H1 (cell line): ENCODE results near the gene HSD17B8. TPM values are rescaled to one million over a fixed set of nuclear protein-coding genes. Genes with fewer than 3 reads are reported as not detected.

Experiments
- CTCF ChIA-PET: fragments of 300-600 bp; sonication (Branson Sonifier 250); formaldehyde crosslinking; loops from one replicate; lab custom pipeline; 2021; ENCODE audit not compliant: partially characterized antibody; lab: Charles Lee
- POLR2A ChIA-PET: fragments of 300-600 bp; sonication (Branson Sonifier 250); formaldehyde crosslinking; loops from one replicate; lab custom pipeline; 2021; ENCODE audit warnings: inconsistent platforms; ENCODE audit not compliant: partially characterized antibody; lab: Charles Lee
- DNase-seq, 2 experiments: peaks; one replicate each; pipeline versions ENCODE4 v3.0.0 to v3.0.0-alpha.2; 2010 to 2022; ENCODE audit warnings: low spot score in 2 of 2, low read depth in 1 of 2, mixed read lengths in 1 of 2
- FAIRE-seq: peaks from 2 replicates; lab custom pipeline; 2011; peaks lifted over from hg19 to GRCh38; lab: Jason Lieb, UNC
- H2AFZ ChIP-seq: 2 replicates; pipeline ENCODE4 v1.8.1; 2012; ENCODE audit warnings: low read length, inconsistent platforms
- H2AK5ac ChIP-seq: 2 replicates; pipeline ENCODE4 v1.6.1; 2013; ENCODE audit warnings: low read depth, low read length
- H2BK120ac ChIP-seq: replicated peaks from 2 replicates; pipeline ENCODE3; 2013; ENCODE audit warnings: low read depth, low read length, inconsistent platforms
- H2BK12ac ChIP-seq: 2 replicates; pipeline ENCODE4 v1.6.1; 2013; ENCODE audit warnings: low read depth, low read length
- H2BK15ac ChIP-seq: 2 replicates; pipeline ENCODE4 v1.6.1; 2013; ENCODE audit warnings: low read length
- H2BK20ac ChIP-seq: 2 replicates; pipeline ENCODE4 v1.6.1; 2013; ENCODE audit warnings: low read length
- H2BK5ac ChIP-seq: 2 replicates; pipeline ENCODE4 v1.6.1; 2013; ENCODE audit warnings: low read depth, low read length
- H3K14ac ChIP-seq: 2 replicates; pipeline ENCODE4 v1.6.1; 2013; ENCODE audit warnings: inconsistent platforms; ENCODE audit not compliant: insufficient read length
- H3K18ac ChIP-seq: 2 replicates; pipeline ENCODE4 v1.6.1; 2013; ENCODE audit warnings: low read length; ENCODE audit errors: extremely low read depth
- H3K23ac ChIP-seq: 2 replicates; pipeline ENCODE4 v1.6.1; 2013; ENCODE audit warnings: inconsistent platforms; ENCODE audit not compliant: insufficient read length
- H3K23me2 ChIP-seq: 2 replicates; pipeline ENCODE4 v1.6.1; 2013; ENCODE audit warnings: low read depth, low read length
- H3K27ac ChIP-seq: 2 replicates; pipeline ENCODE4 v1.6.1; 2011; ENCODE audit warnings: low read depth, low read length, inconsistent platforms
- H3K27me3 ChIP-seq, 4 experiments: replicated peaks in 1 of 4; 1 replicate in 1 of 4; 2 replicates in 3 of 4; pipeline versions ENCODE4 v1.6.1 to v1.8.1; 2011 to 2013; ENCODE audit warnings: low read length in 3 of 4, mild to moderate bottlenecking in 3 of 4, inconsistent platforms in 2 of 4, mixed read lengths in 2 of 4, moderate library complexity in 1 of 4; ENCODE audit not compliant: control insufficient read depth in 3 of 4, insufficient read depth in 3 of 4; ENCODE audit errors: extremely low read depth in 1 of 4
- H3K36me3 ChIP-seq, 4 experiments: 2 replicates each; pipeline versions ENCODE4 v1.6.1 to v1.8.1; 2011 to 2013; ENCODE audit warnings: mild to moderate bottlenecking in 4 of 4, low read length in 3 of 4, moderate library complexity in 2 of 4, control low read depth in 1 of 4, inconsistent platforms in 1 of 4; ENCODE audit not compliant: insufficient read depth in 4 of 4, control insufficient read depth in 2 of 4
- H3K4ac ChIP-seq: replicated peaks from 2 replicates; pipeline ENCODE3; 2013; ENCODE audit warnings: low read length, low read depth, mixed read lengths, inconsistent platforms; ENCODE audit not compliant: insufficient read length
- H3K4me1 ChIP-seq, 4 experiments: replicated peaks in 1 of 4; 1 replicate in 1 of 4; 2 replicates in 3 of 4; pipeline versions ENCODE4 v1.6.1 to v1.8.1; 2011 to 2013; ENCODE audit warnings: low read length in 3 of 4, inconsistent platforms in 2 of 4, mixed read lengths in 1 of 4; ENCODE audit not compliant: insufficient read depth in 4 of 4, control insufficient read depth in 3 of 4
- H3K4me2 ChIP-seq, 2 experiments: 2 replicates each; pipeline versions ENCODE4 v1.6.1 to v1.8.1; 2011 to 2013; ENCODE audit warnings: low read depth in 2 of 2, low read length in 2 of 2, control low read depth in 1 of 2, inconsistent platforms in 1 of 2, mild to moderate bottlenecking in 1 of 2; ENCODE audit not compliant: insufficient read depth in 1 of 2
- H3K4me3 ChIP-seq, 4 experiments: fragments of 200-600, 300-600 bp in 1 of 4; sonication (generic), shearing (Covaris generic), sonication (Bioruptor Twin) in 1 of 4; 2 replicates each; pipeline versions ENCODE4 v1.5.1 to v1.8.1; 2011 to 2016; ENCODE audit warnings: low read length in 4 of 4, low read depth in 3 of 4, control low read depth in 2 of 4, inconsistent platforms in 2 of 4, mild to moderate bottlenecking in 2 of 4, mixed read lengths in 1 of 4, moderate library complexity in 1 of 4; ENCODE audit not compliant: insufficient read depth in 2 of 4; ENCODE audit errors: extremely low read depth in 1 of 4
- H3K56ac ChIP-seq: replicated peaks from 2 replicates; pipeline ENCODE3; 2013; ENCODE audit warnings: low read depth, mild to moderate bottlenecking, mixed read lengths, low read length, inconsistent platforms; ENCODE audit not compliant: insufficient read length
- H3K79me1 ChIP-seq: 2 replicates; pipeline ENCODE4 v1.6.1; 2013; ENCODE audit warnings: low read depth, low read length, control low read depth
- H3K79me2 ChIP-seq, 2 experiments: 2 replicates each; pipeline versions ENCODE4 v1.6.1 to v1.8.1; 2012 to 2013; ENCODE audit warnings: low read length in 2 of 2, mild to moderate bottlenecking in 2 of 2, inconsistent platforms in 1 of 2; ENCODE audit not compliant: insufficient read depth in 2 of 2, control insufficient read depth in 1 of 2
- H3K9ac ChIP-seq, 4 experiments: replicated peaks in 1 of 4; 1 replicate in 1 of 4; 2 replicates in 3 of 4; pipeline versions ENCODE4 v1.6.1 to v1.8.1; 2011 to 2013; ENCODE audit warnings: low read depth in 3 of 4, low read length in 3 of 4, control low read depth in 2 of 4, mild to moderate bottlenecking in 2 of 4, moderate library complexity in 2 of 4, inconsistent platforms in 1 of 4; ENCODE audit errors: extremely low read depth in 1 of 4
- H3K9me3 ChIP-seq, 2 experiments: 2 replicates each; pipeline versions ENCODE4 v1.6.1 to v1.8.1; 2012 to 2013; ENCODE audit warnings: mild to moderate bottlenecking in 2 of 2, moderate library complexity in 2 of 2, control low read depth in 1 of 2, inconsistent platforms in 1 of 2, low read depth in 1 of 2, low read length in 1 of 2, mixed read lengths in 1 of 2; ENCODE audit not compliant: insufficient read depth in 2 of 2
- H4K20me1 ChIP-seq, 2 experiments: replicated peaks in 1 of 2; 2 replicates each; pipeline versions ENCODE3 to v1.8.1; 2011 to 2013; ENCODE audit warnings: inconsistent platforms in 2 of 2, low read length in 2 of 2, mild to moderate bottlenecking in 1 of 2; ENCODE audit not compliant: insufficient read depth in 2 of 2, control insufficient read depth in 1 of 2
- H4K5ac ChIP-seq: 2 replicates; pipeline ENCODE4 v1.6.1; 2013; ENCODE audit warnings: low read length, low read depth, mixed read lengths, inconsistent platforms; ENCODE audit not compliant: insufficient read length
- H4K8ac ChIP-seq: 2 replicates; pipeline ENCODE4 v1.8.0; 2013; ENCODE audit warnings: mild to moderate bottlenecking, moderate library complexity, low read length, inconsistent platforms; ENCODE audit not compliant: insufficient read depth; ENCODE audit errors: extremely low read depth
- H4K91ac ChIP-seq: replicated peaks from 2 replicates; pipeline ENCODE3; 2013; ENCODE audit warnings: low read length, mixed read lengths, inconsistent platforms; ENCODE audit not compliant: insufficient read length
- ATF3 ChIP-seq: IDR thresholded peaks from 2 replicates; pipeline ENCODE4 v1.6.1; 2011; ENCODE audit warnings: low read depth, mild to moderate bottlenecking, low read length; ENCODE audit not compliant: insufficient read depth
- BCL11A ChIP-seq, 2 experiments: IDR thresholded peaks; one replicate each; pipeline ENCODE4 v1.6.1; 2011; ENCODE audit warnings: low read depth in 2 of 2, low read length in 2 of 2, mild to moderate bottlenecking in 2 of 2
- BRCA1 ChIP-seq: IDR thresholded peaks from 2 replicates; pipeline ENCODE4 v1.6.1; 2012; ENCODE audit warnings: low read depth, low read length, improper control_type of control experiment
- CHD1 ChIP-seq: IDR thresholded peaks from 2 replicates; pipeline ENCODE4 v1.6.1; 2012; ENCODE audit warnings: low read depth, low read length, improper control_type of control experiment
- CHD2 ChIP-seq: IDR thresholded peaks from 2 replicates; pipeline ENCODE4 v1.6.1; 2012; ENCODE audit warnings: low read length, improper control_type of control experiment
- EGR1 ChIP-seq: IDR thresholded peaks from 2 replicates; pipeline ENCODE4 v1.6.1; 2011; ENCODE audit warnings: low read depth, low read length, borderline replicate concordance
- MAFK ChIP-seq: IDR thresholded peaks from 2 replicates; pipeline ENCODE4 v1.6.1; 2012; ENCODE audit warnings: low read depth, mild to moderate bottlenecking, improper control_type of control experiment, low read length
- MAX ChIP-seq: IDR thresholded peaks from 2 replicates; pipeline ENCODE4 v1.6.1; 2012; ENCODE audit warnings: inconsistent platforms
- RAD21 ChIP-seq, 2 experiments: IDR thresholded peaks in 1 of 2; conservative IDR thresholded peaks in 1 of 2; 2 replicates each; pipeline ENCODE4 v1.6.1; 2011; ENCODE audit warnings: low read depth in 2 of 2, low read length in 2 of 2, improper control_type of control experiment in 1 of 2, inconsistent platforms in 1 of 2, mild to moderate bottlenecking in 1 of 2, moderate library complexity in 1 of 2
- RNF2 ChIP-seq: fragments of 200-900, 300-1000 bp; sonication (generic); IDR thresholded peaks from 2 replicates; pipeline ENCODE4 v1.7.1; 2016; ENCODE audit warnings: borderline replicate concordance, low read depth, mild to moderate bottlenecking, antibody characterized with exemption, low read length; ENCODE audit not compliant: poor library complexity, severe bottlenecking; ENCODE audit errors: missing control alignments
- SIX5 ChIP-seq: IDR thresholded peaks from 2 replicates; pipeline ENCODE4 v1.6.1; 2011; ENCODE audit warnings: mild to moderate bottlenecking, low read depth, low read length
- SUZ12 ChIP-seq: fragments of 200-600 bp; sonication (generic); IDR thresholded peaks from 2 replicates; pipeline ENCODE4 v1.6.1; 2012; ENCODE audit warnings: mild to moderate bottlenecking, inconsistent platforms, low read length, moderate library complexity, mixed read lengths
- TEAD4 ChIP-seq: IDR thresholded peaks from 2 replicates; pipeline ENCODE4 v1.6.1; 2012; ENCODE audit warnings: low read depth, low read length, inconsistent platforms, mixed read lengths
- YY1 ChIP-seq: IDR thresholded peaks from 2 replicates; pipeline ENCODE4 v1.6.1; 2011; ENCODE audit warnings: low read depth, mild to moderate bottlenecking, low read length
- polyA plus RNA-seq, 7 experiments: library from polyadenylated mRNA; depleted of rRNA in 3 of 7; stranded (reverse) in 5 of 7; unstranded in 2 of 7; fragments of >200 nt in 5 of 7; fragments of 200-250 nt in 2 of 7; gene quantifications; 1 replicate in 5 of 7; 2 replicates in 1 of 7; 4 replicates in 1 of 7; pipeline versions ENCODE4 v1.2.1 to v1.2.3, GENCODE V29; 2011 to 2013; ENCODE audit warnings: missing spikeins in 2 of 7, mixed read lengths in 2 of 7
- total RNA-seq: library from RNA; stranded (reverse); fragmentation: NEBNext Ultra II Directional; extraction: Animal tissue kit (Norgen Biotek cat#: 25700); gene quantifications from 2 replicates; pipeline ENCODE4 v1.2.1, GENCODE V29; 2021

The HSD17B8 gene
- total and polyA plus RNA-seq, 2 of the 8 experiments (the other 6 are each of a cell fraction or from before 2014, with no cell fraction given) = 3.3 to 17.1 TPM

- Histone ChIP-seq H3K27me3 (peaks cover 0 to 3% (median 0%) of the 10 kb centered on the region in 4 experiments; a peak in 1 of 7 replicates), H4K5ac (no peak overlapping the region), H2BK20ac (no peak overlapping the region), H4K20me1 (no peaks in the 10 kb centered on the region), H3K9ac (no peak overlapping the region), H2AFZ (no peak overlapping the region), H3K36me3 (no peaks in the 10 kb centered on the region), H3K56ac (no peak overlapping the region), H3K14ac (no peak overlapping the region), H2AK5ac (no peak overlapping the region), H4K8ac (no peak overlapping the region), H4K91ac (no peak overlapping the region), H2BK15ac (no peak overlapping the region), H2BK5ac (no peak overlapping the region), H3K4me2 (no peak overlapping the region), H2BK120ac (no peak overlapping the region), H3K79me2 (no peaks in the 10 kb centered on the region), H3K9me3 (no peaks in the 10 kb centered on the region), H3K18ac (no peak overlapping the region), H2BK12ac (no peak overlapping the region), H3K79me1 (no peaks in the 10 kb centered on the region), H3K23ac (no peak overlapping the region), H3K23me2 (no peaks in the 10 kb centered on the region; the same call in 1 of the 2 replicates), H3K27ac (no peak overlapping the region), H3K4me3 (no peak overlapping the region), H3K4ac (no peak overlapping the region), H3K4me1 (peaks cover 0 to 3% (median 2%) of the 10 kb centered on the region in 4 experiments; a peak in 3 of 7 replicates)
- FAIRE-seq = no peak
- CTCF ChIA-PET = interaction anchor here (0.6 to 11.0 kb wide), 4 partner anchors 12 to 75 kb away, joined by 3 to 107 read pairs (median 4); partner anchors contain the start of gene RING1
- DNase-seq = no peak
- POLR2A ChIA-PET = interaction anchor here (1.6 to 1.8 kb wide), 2 partner anchors 12 to 35 kb away, joined by 7 to 9 read pairs; partner anchors contain the start of genes RPS18 and VPS52
- no peak for TF ChIP-seq MAFK
- TF ChIP-seq SIX5 = no peak
- TF ChIP-seq MAX = no peak
- TF ChIP-seq TEAD4 = no peak
- no peak for TF ChIP-seq CHD2
- no peak for TF ChIP-seq YY1
- TF ChIP-seq CHD1 = no peak
- no peak for TF ChIP-seq EGR1
- TF ChIP-seq ATF3 = no peak
- TF ChIP-seq BRCA1 = no peak
- TF ChIP-seq RNF2 = no peak
- TF ChIP-seq SUZ12 = no peak
- no peak for TF ChIP-seq BCL11A (IDR thresholded peaks at IDR 0.05; ENCODE audit: low read depth in 2 of 2, low read length in 2 of 2)
- TF ChIP-seq RAD21 (IDR thresholded peaks at IDR 0.05 in 1 of 2, conservative IDR thresholded peaks at IDR 0.05 in 1 of 2; ENCODE audit: low read depth in 2 of 2, low read length in 2 of 2) = no peak
Observed at GRCh38 chr6:33236328-33236727, 31.9 kb downstream of the HSD17B8 start.
